ENCODE measurements around the gene MCTP1.

MCTP1 gene

DNA sequence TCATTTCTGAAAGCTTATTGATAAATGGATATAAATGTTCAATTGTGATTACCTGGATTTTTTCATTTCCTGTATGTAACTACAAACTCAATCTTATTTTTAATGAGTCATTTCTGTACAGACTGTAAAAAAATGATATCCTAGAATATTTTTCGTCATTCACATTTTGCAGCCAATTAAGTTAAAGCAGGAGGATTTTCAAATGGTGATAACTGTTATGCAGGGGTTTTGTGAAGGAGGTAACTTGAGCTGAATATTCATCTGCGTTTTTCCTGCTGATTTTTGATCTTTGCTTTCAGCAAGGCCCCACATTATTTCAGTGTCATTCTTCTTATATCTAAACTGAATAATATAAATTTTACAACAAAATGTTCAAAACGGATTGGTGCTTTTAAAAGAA, 592.3 kb downstream of the MCTP1 start:
- no peak overlapping the region for H3K4me3 ChIP-seq (ENCODE audit: control insufficient read depth, low read depth, low read length)
- TF ChIP-seq, protein P1, sequence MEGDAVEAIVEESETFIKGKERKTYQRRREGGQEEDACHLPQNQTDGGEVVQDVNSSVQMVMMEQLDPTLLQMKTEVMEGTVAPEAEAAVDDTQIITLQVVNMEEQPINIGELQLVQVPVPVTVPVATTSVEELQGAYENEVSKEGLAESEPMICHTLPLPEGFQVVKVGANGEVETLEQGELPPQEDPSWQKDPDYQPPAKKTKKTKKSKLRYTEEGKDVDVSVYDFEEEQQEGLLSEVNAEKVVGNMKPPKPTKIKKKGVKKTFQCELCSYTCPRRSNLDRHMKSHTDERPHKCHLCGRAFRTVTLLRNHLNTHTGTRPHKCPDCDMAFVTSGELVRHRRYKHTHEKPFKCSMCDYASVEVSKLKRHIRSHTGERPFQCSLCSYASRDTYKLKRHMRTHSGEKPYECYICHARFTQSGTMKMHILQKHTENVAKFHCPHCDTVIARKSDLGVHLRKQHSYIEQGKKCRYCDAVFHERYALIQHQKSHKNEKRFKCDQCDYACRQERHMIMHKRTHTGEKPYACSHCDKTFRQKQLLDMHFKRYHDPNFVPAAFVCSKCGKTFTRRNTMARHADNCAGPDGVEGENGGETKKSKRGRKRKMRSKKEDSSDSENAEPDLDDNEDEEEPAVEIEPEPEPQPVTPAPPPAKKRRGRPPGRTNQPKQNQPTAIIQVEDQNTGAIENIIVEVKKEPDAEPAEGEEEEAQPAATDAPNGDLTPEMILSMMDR (conservative IDR thresholded peaks at IDR 0.05; ENCODE audit: control insufficient read depth, insufficient read depth, low read depth, low read length): no peak
- DNase-seq (ENCODE audit: low read depth): no peak

DNA sequence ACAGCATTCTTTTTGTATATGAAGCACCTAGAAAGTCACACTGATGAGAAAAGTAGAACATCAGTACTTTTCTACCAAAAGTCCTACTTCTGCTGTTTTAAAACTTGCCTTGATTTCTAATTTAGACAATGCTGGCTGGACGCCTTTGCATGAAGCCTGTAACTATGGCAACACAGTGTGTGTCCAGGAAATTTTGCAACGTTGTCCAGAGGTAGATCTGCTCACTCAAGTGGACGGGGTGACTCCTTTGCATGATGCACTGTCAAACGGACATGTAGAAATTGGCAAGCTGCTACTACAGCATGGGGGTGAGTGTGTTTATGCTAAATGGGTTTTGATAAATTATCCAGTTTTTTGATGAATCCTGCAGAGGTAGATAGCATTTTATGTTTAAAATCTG, 592.9 kb downstream of the MCTP1 start:
- no peak overlapping the region for H3K4me3 ChIP-seq (ENCODE audit: control insufficient read depth, low read depth, low read length)
- DNase-seq (ENCODE audit: low read depth): peak; percentile 87
- TF ChIP-seq, protein P1 (conservative IDR thresholded peaks at IDR 0.05; ENCODE audit: control insufficient read depth, insufficient read depth, low read depth, low read length): no peak

DNA sequence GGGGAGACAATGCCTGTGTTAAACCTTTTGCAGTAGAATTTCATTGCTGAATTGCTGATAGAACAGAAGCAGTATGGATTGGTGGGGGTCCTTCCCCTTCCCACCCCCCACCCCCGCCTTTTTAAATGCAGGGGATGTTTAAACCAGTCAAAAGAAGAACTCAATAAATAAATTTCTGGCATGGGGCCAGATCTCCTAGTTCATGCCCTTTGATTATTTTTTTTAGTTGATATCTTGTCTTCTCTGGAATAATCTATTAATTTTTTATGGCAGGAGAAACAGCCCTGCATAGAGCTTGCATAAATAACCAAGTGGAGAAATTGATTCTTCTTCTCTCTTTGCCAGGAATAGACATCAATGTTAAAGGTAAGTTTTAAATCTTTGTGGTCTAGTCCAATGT, 593.6 kb downstream of the MCTP1 start:
- TF ChIP-seq, protein P1 (conservative IDR thresholded peaks at IDR 0.05; ENCODE audit: control insufficient read depth, insufficient read depth, low read depth, low read length): no peak
- no peak for DNase-seq (ENCODE audit: low read depth)
- H3K4me3 ChIP-seq (ENCODE audit: control insufficient read depth, low read depth, low read length): no peak overlapping the region

DNA sequence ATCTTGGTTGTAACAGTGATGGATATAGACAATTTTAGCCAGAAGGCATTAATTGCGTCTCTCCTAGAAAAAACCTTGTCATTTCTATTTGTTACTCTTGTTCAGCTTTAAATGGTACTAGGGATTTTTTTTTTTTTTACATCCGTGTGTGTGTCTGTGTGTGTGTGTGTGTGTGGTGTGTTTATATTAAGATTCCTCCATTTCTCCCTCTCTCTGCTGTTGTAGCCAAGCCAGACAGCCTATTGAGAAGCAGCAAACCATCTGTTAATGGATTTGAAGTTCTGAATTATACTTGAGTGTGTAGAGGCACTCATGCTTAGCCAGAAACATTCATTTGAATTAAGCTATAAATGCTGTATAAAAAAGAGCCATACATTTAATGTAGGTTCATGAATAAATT, 594.1 kb downstream of the MCTP1 start:
- H3K4me3 ChIP-seq (ENCODE audit: control insufficient read depth, low read depth, low read length): no peak overlapping the region
- TF ChIP-seq, protein P1 (conservative IDR thresholded peaks at IDR 0.05; ENCODE audit: control insufficient read depth, insufficient read depth, low read depth, low read length): no peak
- DNase-seq (ENCODE audit: low read depth): no peak

DNA sequence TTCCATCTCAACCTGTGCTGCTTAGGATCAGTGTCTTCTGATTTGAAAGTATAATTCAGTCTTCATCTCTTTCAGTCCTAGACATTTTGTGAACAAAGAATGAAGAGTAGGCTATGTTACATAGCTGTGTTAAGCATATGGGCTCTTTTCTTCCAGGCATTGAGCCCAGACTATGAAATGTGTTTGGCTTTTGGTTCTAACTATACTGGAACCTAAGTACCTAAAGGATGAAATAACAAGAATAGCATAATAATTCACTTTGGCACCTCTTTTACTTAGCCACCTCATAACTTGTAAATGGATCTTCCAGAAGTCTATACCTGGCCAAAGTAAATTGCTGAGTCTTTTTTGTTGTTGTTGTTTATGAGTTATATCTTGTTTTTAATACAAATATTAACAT, 595.0 kb downstream of the MCTP1 start:
- H3K4me3 ChIP-seq (ENCODE audit: control insufficient read depth, low read depth, low read length): no peak overlapping the region
- no peak for DNase-seq (ENCODE audit: low read depth)
- TF ChIP-seq, protein P1 (conservative IDR thresholded peaks at IDR 0.05; ENCODE audit: control insufficient read depth, insufficient read depth, low read depth, low read length): no peak

DNA sequence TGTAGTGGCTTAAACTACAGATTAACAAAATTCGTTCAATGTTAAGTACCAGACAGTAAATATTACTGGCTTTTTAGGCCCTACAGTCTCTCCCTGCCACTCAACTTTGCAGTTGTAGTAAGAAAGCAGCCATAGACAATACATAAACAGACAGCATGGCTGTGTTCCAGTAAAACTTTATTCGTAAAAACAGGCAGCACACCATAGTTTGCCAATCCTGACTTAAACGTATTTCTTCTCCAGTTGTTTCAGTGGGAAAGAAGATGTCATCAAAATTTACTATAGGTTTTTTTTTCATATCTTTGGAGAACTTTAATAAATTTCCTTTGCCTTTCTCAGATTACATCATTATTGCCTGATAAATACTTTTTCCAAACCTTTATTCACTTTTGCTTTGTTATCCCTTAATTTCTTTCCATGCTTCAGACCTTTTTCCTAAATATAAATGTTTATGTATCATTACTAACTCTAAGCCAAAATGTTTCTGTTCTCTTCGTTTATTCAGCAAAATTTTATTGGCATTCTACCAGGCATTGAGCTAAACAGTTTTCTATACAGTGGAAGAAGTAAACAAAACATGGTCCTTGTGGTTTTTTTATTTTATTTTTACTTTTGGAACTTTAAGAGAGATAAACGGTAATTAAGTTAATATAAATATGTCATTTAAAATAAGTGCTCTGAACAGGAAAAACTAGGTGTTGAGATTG, 601.9 kb downstream of the MCTP1 start:
- H3K4me3 ChIP-seq (ENCODE audit: control insufficient read depth, low read depth, low read length): no peak overlapping the region
- DNase-seq (ENCODE audit: low read depth): no peak
- TF ChIP-seq, protein P1 (conservative IDR thresholded peaks at IDR 0.05; ENCODE audit: control insufficient read depth, insufficient read depth, low read depth, low read length): no peak

Measured in fibroblast of mammary gland (primary cell).